HG02852 (cell line): ENCODE measurements around the gene LRIT1.
A peak's percentile ranks its signal among the peaks of the same experiment; 100 is the strongest.

Experiments used
- ATAC-seq: cut with Tn5 transposase; IDR thresholded peaks from one replicate; pipeline ENCODE4 v1.9.1; 2021; ENCODE audit warnings: mild to moderate bottlenecking, moderate library complexity; ENCODE audit not compliant: unreplicated experiment

LRIT1 gene

GRCh38 chr10:84194424-84195043 lies 46.8 kb downstream of the LRIT1 start, which contains the start of gene CDHR1:
CDHR1 (plus strand) TSS chr10:84194537; CDS start chr10:84194761, 224 bp downstream.
- ATAC-seq: peak; percentile 69

GRCh38 chr10:84193846-84194423 lies 47.4 kb downstream of the LRIT1 start:
- ATAC-seq: peak; percentile 10

DNA sequence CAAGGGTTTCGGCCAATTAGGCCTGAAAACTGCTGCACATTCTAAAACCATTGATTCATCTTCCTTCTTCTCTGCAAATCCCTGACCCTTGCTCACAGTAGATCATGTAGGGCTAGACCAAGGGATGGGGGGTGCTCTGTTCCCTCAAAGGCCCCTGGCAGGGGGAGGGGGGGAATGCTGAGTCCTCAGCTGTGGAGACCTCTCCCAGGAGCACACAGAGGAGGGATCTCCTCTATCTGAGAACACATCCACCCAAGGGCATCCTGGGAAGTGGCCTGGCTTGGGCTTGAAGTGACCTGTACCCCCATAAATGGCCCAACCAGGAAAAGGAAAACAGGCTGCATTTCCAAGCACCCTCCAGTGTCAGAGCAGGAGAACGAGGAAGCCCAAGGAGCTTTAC lies 48.0 kb downstream of the LRIT1 start:
- no peak for ATAC-seq

DNA sequence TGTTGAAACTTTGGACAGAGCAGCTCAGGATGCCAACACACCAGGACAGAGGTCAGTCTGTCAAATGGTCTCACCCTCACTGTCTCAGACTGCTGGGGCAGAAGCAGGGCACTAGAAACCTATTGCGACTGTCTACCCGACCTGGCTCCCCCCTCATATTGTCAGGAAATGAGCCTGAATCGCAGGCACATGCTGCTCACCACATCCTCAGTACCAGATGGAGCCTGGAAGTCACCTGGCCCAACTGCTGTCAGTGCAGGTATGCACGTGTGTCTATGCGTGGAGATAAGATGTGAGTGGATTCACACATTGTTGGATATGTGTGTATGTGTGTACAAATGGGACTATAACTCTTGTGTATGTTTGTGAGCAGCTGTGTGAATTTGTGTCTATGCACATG lies 50.2 kb downstream of the LRIT1 start:
- ATAC-seq: no peak

GRCh38 chr10:84190621-84191020 lies 50.7 kb downstream of the LRIT1 start:
- ATAC-seq: no peak

- no peak for ATAC-seq
Observed at GRCh38 chr10:84188815-84189214, 52.5 kb downstream of the LRIT1 start.

- ATAC-seq: no peak
Observed at GRCh38 chr10:84185526-84186175, 55.7 kb downstream of the LRIT1 start.

GRCh38 chr10:84184517-84184916 lies 56.8 kb downstream of the LRIT1 start:
- ATAC-seq: no peak

DNA sequence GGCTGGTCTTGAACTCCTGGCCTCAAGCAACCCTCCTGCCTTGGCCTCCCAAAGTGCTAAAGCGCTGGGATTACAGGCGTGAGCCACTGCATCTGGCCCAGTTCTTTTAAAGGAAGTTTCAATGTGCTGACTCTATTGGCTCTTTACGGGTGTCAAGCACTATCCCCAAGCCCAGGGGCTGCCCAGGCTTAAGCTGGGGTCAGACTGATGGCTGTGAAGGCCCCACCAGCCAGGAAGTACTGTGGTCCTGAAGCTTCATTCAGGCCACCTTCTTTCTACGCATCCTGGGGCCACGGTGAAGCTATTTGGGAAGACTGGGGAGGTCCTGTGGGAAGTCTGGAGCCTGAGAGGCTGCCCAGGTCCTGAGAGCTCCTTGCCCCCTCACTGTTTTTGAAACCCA lies 59.7 kb downstream of the LRIT1 start:
- ATAC-seq: no peak
